Gastrocnemius medialis (tissue), 4 donors: Measurements from ENCODE around the gene RASGRP4.

Experiments used
- POLR2A ChIP-seq, 2 donors: fragments of 450-650 bp; IDR thresholded peaks; one replicate each; pipeline ENCODE4 v1.6.1; 2017; ENCODE audit warnings: antibody characterized with exemption in 2 of 2, mild to moderate bottlenecking in 2 of 2, moderate library complexity in 2 of 2
- TF ChIP-seq, protein P1 (sequence below), 5 experiments: fragments of 450-650 bp in 3 of 5; fragments of 200-600 bp in 2 of 5; sonication (generic) in 2 of 5; IDR thresholded peaks in 4 of 5; conservative IDR thresholded peaks in 1 of 5; 1 replicate in 4 of 5; 2 replicates in 1 of 5; pipeline ENCODE4 v1.5.1; 2016 to 2019; ENCODE audit warnings: antibody characterized with exemption in 5 of 5, mild to moderate bottlenecking in 3 of 5, moderate library complexity in 3 of 5

DNA sequence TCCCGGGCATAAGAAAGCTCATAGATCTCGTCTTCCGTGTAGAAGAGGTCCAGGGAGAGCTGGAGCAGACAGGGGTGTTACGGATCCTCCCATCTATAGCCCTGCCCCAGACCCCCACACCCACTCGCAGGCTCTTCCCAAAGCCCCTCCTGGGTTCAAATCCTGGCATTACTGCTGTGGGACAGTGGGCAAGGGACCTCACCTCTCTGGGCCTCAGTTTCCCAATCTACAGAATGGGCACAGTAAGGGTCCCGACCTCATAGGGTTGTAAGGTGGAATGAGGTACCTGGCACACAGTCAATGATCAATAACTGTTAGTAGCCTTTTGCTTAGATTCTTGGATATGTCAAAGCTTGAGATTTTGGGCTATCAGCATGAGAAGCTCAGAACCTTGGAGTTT, 12.6 kb downstream of the RASGRP4 start:
- TF ChIP-seq, protein P1, sequence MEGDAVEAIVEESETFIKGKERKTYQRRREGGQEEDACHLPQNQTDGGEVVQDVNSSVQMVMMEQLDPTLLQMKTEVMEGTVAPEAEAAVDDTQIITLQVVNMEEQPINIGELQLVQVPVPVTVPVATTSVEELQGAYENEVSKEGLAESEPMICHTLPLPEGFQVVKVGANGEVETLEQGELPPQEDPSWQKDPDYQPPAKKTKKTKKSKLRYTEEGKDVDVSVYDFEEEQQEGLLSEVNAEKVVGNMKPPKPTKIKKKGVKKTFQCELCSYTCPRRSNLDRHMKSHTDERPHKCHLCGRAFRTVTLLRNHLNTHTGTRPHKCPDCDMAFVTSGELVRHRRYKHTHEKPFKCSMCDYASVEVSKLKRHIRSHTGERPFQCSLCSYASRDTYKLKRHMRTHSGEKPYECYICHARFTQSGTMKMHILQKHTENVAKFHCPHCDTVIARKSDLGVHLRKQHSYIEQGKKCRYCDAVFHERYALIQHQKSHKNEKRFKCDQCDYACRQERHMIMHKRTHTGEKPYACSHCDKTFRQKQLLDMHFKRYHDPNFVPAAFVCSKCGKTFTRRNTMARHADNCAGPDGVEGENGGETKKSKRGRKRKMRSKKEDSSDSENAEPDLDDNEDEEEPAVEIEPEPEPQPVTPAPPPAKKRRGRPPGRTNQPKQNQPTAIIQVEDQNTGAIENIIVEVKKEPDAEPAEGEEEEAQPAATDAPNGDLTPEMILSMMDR (IDR thresholded peaks at IDR 0.05 in 4 of 5, conservative IDR thresholded peaks at IDR 0.05 in 1 of 5), result no peak
- TF ChIP-seq POLR2A (IDR thresholded peaks at IDR 0.05), result no peak
